ENCODE results near the gene PTPRF. TPM values are rescaled to one million over a fixed set of nuclear protein-coding genes. Genes with fewer than 3 reads are reported as not detected.

The PTPRF gene
- total and polyA plus RNA-seq, 2 experiments from 2014 or later = 96.0 to 115 TPM

GRCh38 chr1:43651188-43651587, 120.5 kb downstream of the PTPRF start:
- Histone ChIP-seq H3K4me3 (peak overlapping the region; percentile 59), H3K9me2 (replicated peaks; ENCODE audit: insufficient read depth) (no peaks in the 10 kb centered on the region), H3K79me2 (peaks cover 56% of the 10 kb centered on the region)

GRCh38 chr1:43651902-43652301, 121.2 kb downstream of the PTPRF start:
- Histone ChIP-seq H3K9me3 (ENCODE audit: low read depth) (no peaks in the 10 kb centered on the region), H3K36me3 (replicated peaks; ENCODE audit: insufficient read depth, low read depth) (no peaks in the 10 kb centered on the region), H3K4me1 (ENCODE audit: insufficient read depth) (no peaks in the 10 kb centered on the region), H3K4me2 (peak overlapping the region; percentile 84), H3K27ac (peak overlapping the region; percentile 24), H3K79me2 (peaks cover 56% of the 10 kb centered on the region), H3K27me3 (no peaks in the 10 kb centered on the region), H3K4me3 (peak overlapping the region; percentile 59), H4K20me1 (ENCODE audit: insufficient read depth, poor library complexity, severe bottlenecking) (peaks cover 43% of the 10 kb centered on the region), H2AFZ (no peak overlapping the region), H3K9me2 (replicated peaks; ENCODE audit: insufficient read depth) (no peaks in the 10 kb centered on the region)
- no peak for TF ChIP-seq EZH2phosphoT487 (IDR thresholded peaks at IDR 0.05; ENCODE audit: low read depth, severe bottlenecking, unreplicated experiment)
- no peak for TF ChIP-seq CTCF (IDR thresholded peaks at IDR 0.05; ENCODE audit: poor library complexity)
- TF ChIP-seq EZH2 (IDR thresholded peaks at IDR 0.05; ENCODE audit: borderline replicate concordance) = no peak
- 35% methylated on average over 3 of the region's 3 CpGs for whole genome bisulfite sequencing (ENCODE audit: low lambda C conversion rate, missing lambda C conversion rate)
- DNase-seq (ENCODE audit: low spot score) = no peak

More at GRCh38 chr1:43651188-43651587, 120.5 kb downstream of the PTPRF start:
- no peak overlapping the region for H2AFZ ChIP-seq
- DNase-seq (ENCODE audit: low spot score) = no peak
- no peaks in the 10 kb centered on the region for H3K36me3 ChIP-seq (replicated peaks; ENCODE audit: insufficient read depth, low read depth)
- H3K9me3 ChIP-seq (ENCODE audit: low read depth) = no peaks in the 10 kb centered on the region
- no peaks in the 10 kb centered on the region for H3K4me1 ChIP-seq (ENCODE audit: insufficient read depth)
- peak overlapping the region; percentile 84 for H3K4me2 ChIP-seq
- H4K20me1 ChIP-seq (ENCODE audit: insufficient read depth, poor library complexity, severe bottlenecking) = peaks cover 43% of the 10 kb centered on the region
- TF ChIP-seq EZH2 (IDR thresholded peaks at IDR 0.05; ENCODE audit: borderline replicate concordance) = no peak
- TF ChIP-seq CTCF (IDR thresholded peaks at IDR 0.05; ENCODE audit: poor library complexity) = no peak
- WGBS (ENCODE audit: low lambda C conversion rate, missing lambda C conversion rate) = 24% methylated on average over 6 of the region's 6 CpGs
- no peaks in the 10 kb centered on the region for H3K27me3 ChIP-seq
- H3K27ac ChIP-seq = peak overlapping the region; percentile 93

DNA sequence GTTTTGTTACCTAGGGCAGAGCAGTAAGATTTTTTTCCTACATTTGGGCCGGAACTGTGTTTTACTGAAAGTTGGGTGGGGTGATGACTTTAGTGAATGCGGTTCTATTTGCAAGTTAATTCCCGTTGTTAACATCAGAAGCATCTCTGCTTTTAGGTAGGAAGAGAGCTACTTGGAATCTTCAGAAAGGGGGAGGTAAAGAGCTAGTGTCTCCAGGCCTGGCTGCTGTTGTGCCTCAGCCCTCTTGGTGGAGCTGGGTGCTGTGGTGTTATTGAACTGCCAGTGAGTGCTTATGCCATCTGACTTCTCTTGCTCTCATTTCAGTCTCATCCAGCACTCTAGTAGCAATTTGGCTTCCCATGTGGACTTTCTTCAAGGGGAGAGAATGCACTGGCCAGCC, 122.7 kb downstream of the PTPRF start:
- H3K27ac ChIP-seq = no peak overlapping the region
- H3K4me3 ChIP-seq = no peak overlapping the region
- no peak overlapping the region for H2AFZ ChIP-seq
- H3K4me2 ChIP-seq = peak overlapping the region; percentile 27
- no peaks in the 10 kb centered on the region for H3K4me1 ChIP-seq (ENCODE audit: insufficient read depth)
- TF ChIP-seq CTCF (IDR thresholded peaks at IDR 0.05; ENCODE audit: poor library complexity) = no peak
- no peaks in the 10 kb centered on the region for H3K9me3 ChIP-seq (ENCODE audit: low read depth)
- 58% methylated on average over 3 of the region's 3 CpGs for WGBS (ENCODE audit: low lambda C conversion rate, missing lambda C conversion rate)
- DNase-seq (ENCODE audit: low spot score) = peak; percentile 53
- no peaks in the 10 kb centered on the region for H3K9me2 ChIP-seq (replicated peaks; ENCODE audit: insufficient read depth)
- H3K36me3 ChIP-seq (replicated peaks; ENCODE audit: insufficient read depth, low read depth) = no peaks in the 10 kb centered on the region
- peaks cover 43% of the 10 kb centered on the region for H4K20me1 ChIP-seq (ENCODE audit: insufficient read depth, poor library complexity, severe bottlenecking)
- H3K27me3 ChIP-seq = no peaks in the 10 kb centered on the region
- H3K79me2 ChIP-seq = peaks cover 58% of the 10 kb centered on the region

GRCh38 chr1:43653893-43654292, 123.2 kb downstream of the PTPRF start:
- Histone ChIP-seq H3K27ac (no peak overlapping the region), H3K9me2 (replicated peaks; ENCODE audit: insufficient read depth) (no peaks in the 10 kb centered on the region), H2AFZ (no peak overlapping the region), H3K27me3 (no peaks in the 10 kb centered on the region), H3K9me3 (ENCODE audit: low read depth) (no peaks in the 10 kb centered on the region), H3K4me2 (no peak overlapping the region), H4K20me1 (ENCODE audit: insufficient read depth, poor library complexity, severe bottlenecking) (peaks cover 47% of the 10 kb centered on the region), H3K36me3 (replicated peaks; ENCODE audit: insufficient read depth, low read depth) (no peaks in the 10 kb centered on the region), H3K4me1 (ENCODE audit: insufficient read depth) (no peaks in the 10 kb centered on the region), H3K4me3 (no peak overlapping the region), H3K79me2 (peaks cover 63% of the 10 kb centered on the region)
- DNase-seq (ENCODE audit: low spot score) = no peak
- 86% methylated on average over 5 of the region's 5 CpGs for WGBS (ENCODE audit: low lambda C conversion rate, missing lambda C conversion rate)
- no peak for TF ChIP-seq EZH2phosphoT487 (IDR thresholded peaks at IDR 0.05; ENCODE audit: low read depth, severe bottlenecking, unreplicated experiment)
- TF ChIP-seq CTCF (IDR thresholded peaks at IDR 0.05; ENCODE audit: poor library complexity) = no peak
- TF ChIP-seq EZH2 (IDR thresholded peaks at IDR 0.05; ENCODE audit: borderline replicate concordance) = no peak

All from hepatocyte (in vitro differentiated cells).